ENCODE measurements around the gene CNTRL.
"Not testable (repeated sequence)": the region's sequence is repeated elsewhere in the genome, so short reads cannot be mapped to it uniquely, and the experiment has no call there.

Gene CNTRL

DNA sequence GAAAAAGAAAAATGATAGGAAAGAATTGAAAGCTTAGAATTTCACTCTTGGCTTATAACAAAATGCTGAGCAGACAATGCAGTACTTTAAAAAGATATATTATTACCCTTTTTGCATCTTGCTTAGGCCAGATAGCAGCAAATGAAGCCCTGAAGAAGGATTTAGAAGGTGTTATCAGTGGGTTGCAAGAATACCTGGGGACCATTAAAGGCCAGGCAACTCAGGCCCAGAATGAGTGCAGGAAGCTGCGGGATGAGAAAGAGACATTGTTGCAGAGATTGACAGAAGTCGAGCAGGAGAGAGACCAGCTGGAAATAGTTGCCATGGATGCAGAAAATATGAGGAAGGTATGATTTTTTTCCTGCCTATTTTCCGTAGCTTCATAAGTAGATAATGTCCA is 50.8 kb downstream of the CNTRL start:
- DNase-seq (ENCODE audit: low read depth in 2 of 2): no peak

DNA sequence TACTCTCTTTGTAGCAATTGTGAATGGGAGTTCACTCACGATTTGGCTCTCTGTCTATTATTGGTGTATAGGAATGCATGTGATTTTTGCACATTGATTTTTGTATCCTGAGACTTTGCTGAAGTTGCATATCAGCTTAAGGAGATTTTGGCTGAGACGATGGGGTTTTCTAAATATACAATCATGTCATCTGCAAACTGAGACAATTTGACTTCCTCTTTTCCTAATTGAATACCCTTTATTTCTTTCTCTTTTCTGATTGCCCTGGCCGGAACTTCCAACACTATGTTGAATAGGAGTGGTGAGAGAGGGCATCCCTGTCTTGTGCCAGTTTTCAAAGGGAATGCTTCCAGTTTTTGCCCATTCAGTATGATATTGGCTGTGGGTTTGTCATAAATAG is 54.6 kb downstream of the CNTRL start:
- not testable (repeated sequence) for DNase-seq (ENCODE audit: low read depth in 2 of 2)

DNA sequence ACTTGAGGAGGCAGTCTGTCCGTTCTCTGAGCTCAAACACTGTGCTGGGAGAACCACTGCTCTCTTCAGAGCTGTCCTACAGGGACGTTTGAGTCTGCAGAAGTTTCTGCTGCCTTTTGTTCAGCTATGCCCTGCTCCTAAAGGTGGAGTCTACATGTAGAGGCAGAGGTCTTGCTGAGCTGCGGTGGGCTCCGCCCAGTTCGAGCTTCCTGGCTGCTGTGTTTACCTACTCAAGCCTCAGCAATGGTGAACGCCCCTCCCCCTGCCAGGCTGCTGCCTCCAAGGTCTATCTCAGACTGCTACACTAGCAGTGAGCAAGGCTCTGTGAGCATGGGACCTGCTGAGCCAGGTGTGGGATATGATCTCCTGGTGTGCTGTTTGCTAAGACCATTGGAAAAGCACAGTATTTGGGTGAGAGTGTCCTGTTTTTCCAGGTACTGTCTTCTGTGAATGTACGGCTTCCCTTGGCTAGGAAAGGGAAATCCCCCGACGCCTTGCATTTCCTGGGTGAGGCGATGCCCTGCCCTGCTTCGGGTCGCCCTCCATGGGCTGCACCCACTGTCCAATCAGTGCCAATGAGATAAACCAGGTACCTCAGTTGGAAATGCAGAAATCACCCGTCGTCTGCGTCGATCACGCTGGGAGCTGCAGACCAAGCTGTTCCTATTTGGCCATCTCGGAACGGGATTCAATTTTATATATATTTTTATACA is 58.5 kb downstream of the CNTRL start:
- DNase-seq (ENCODE audit: low read depth in 2 of 2): peak; percentile 38 to 47

DNA sequence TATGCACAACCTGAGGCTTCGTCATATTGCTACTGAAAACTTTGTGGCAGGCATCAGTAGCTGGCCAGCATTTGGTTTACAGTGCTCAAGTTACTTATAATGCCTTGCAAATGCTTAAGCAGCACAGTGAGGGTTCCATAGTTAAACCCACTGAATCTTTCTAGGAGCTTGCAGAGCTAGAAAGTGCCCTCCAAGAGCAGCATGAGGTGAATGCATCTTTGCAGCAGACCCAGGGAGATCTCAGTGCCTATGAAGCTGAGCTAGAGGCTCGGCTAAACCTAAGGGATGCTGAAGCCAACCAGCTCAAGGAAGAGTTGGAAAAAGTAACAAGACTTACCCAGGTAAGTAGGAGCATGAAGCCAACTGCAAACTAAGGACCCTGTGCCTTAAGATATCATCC is 60.9 kb downstream of the CNTRL start:
- no peak for DNase-seq (ENCODE audit: low read depth in 2 of 2)

DNA sequence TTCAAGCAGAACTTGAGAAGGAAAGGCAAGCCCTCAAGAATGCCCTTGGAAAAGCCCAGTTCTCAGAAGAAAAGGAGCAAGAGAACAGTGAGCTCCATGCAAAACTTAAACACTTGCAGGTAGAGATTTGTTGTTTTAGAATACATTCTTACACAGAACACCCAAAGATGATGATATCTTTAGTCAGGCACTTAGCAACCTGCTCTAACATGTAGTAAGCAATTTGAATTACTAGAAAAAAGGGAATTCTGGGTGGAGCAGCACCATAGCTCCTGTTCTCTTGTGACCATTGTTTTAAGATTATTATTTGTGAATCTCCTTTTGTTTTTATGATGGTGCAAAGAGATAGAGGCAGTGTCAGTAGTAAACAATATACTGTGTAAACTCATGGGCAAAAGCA is 63.8 kb downstream of the CNTRL start:
- no peak for DNase-seq (ENCODE audit: low read depth in 2 of 2)

DNA sequence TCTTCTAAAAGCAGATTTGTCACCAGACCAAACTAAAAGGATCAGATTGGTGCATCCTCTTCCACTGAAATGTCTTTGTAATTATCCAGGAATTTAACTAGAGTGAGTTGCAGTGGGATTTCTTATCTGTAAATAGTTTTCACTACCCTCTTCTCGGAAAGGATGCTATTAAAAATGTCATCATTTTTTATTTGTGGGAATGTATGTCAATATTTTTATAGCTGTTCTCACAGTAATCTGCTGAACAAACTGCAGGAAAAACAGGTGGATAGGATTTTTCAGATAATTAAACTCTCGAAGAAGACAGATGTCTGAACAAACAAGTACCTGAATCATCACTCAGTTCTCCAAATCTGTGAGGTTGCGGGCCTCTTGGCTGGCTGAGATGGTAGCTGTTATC is 64.2 kb downstream of the CNTRL start:
- DNase-seq (ENCODE audit: low read depth in 2 of 2): no peak

DNA sequence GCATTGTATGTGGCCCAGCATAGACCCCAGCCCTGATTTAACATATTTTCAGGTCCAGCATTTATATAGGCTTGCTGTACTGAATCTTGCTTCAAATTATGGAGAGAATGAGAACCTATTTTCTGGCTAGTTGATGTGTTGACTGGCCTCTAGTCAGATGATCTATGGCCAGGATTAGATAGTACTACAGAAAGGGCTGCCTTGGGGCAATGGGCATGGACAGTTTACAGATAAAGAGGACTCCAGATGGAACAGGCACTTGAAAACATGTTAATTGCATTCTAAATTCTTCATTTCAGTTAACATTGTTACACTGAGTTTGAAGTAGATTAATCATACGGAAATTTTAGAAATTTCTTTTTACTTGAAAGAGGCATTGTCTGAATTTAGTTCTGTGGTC is 65.4 kb downstream of the CNTRL start:
- DNase-seq (ENCODE audit: low read depth in 2 of 2): no peak

DNA sequence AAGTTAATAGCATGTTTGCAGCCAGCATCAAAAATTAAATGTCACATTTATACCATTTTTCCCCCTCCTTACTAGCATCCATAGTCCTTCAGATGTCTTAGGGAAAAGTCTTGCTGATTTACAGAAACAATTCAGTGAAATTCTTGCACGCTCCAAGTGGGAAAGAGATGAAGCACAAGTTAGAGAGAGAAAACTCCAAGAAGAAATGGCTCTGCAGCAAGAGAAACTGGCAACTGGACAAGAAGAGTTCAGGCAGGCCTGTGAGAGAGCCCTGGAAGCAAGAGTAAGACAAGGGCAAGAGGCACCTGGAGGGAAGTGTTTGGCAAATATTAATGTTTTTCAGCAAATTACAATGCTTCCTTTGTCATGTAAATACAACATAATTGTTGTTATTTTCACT is 66.6 kb downstream of the CNTRL start:
- no peak for DNase-seq (ENCODE audit: low read depth in 2 of 2)

DNA sequence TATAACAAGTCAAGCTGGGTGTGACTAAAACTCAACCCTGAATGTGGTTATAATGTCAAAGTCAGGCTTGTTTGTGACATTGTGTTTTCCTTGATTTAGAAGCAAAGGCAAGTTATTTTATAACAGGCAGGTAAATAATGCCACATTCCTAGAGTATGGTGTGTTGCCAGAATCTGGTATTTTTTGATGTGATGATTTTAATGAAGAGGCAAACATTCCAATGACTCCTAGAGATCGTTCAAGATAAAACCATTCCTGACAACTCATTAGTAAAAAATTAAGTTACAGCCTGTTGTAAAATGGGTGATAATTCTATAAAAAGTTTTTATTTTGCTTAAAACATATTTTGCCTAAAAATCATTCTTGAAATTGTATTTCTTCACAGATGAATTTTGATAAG is 67.0 kb downstream of the CNTRL start:
- DNase-seq (ENCODE audit: low read depth in 2 of 2): no peak

DNA sequence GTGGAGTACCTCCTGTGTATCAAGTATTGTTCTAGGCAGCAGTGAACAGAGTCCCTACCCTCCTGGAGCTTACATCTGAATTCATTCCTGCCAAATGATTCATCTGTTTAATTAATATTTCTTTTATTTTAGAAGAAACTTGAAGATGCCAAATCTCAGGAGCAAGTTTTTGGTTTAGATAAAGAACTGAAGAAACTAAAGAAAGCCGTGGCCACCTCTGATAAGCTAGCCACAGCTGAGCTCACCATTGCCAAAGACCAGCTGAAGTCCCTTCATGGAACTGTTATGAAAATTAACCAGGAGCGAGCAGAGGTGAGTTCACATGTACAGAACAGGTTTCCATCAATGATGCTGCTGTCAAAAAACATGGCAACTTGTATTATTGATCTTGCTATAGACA is 69.0 kb downstream of the CNTRL start:
- DNase-seq (ENCODE audit: low read depth in 2 of 2): no peak

DNA sequence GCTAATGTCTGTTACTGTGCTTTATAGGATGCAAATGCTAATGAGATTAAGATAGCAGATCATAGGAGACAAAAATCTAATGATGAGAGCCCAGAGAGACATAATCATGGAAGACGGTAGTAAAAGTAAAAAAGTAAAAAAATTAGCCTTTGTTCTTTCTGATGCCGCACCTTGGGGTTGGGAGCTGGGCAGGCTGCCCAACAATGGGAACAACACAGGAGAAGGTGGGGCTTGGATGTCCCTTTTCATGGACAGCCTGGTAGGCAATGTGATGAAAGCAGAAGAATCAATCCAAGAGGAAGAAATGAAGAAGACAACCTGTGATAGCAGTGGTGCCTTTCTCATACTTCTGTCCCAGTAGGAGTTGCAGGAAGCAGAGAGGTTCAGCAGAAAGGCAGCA is 69.7 kb downstream of the CNTRL start:
- no peak for DNase-seq (ENCODE audit: low read depth in 2 of 2)

DNA sequence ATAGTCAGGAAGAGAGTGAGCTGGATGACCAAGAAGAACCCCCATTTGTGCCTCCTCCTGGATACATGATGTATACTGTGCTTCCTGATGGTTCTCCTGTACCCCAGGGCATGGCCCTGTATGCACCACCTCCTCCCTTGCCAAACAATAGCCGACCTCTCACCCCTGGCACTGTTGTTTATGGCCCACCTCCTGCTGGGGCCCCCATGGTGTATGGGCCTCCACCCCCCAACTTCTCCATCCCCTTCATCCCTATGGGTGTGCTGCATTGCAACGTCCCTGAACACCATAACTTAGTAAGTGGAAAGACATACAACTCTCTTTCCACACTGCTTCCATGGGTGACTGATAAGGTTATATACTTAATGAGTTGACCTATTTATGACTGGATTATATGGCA is 75.4 kb downstream of the CNTRL start:
- no peak for DNase-seq (ENCODE audit: low read depth in 2 of 2)

DNA sequence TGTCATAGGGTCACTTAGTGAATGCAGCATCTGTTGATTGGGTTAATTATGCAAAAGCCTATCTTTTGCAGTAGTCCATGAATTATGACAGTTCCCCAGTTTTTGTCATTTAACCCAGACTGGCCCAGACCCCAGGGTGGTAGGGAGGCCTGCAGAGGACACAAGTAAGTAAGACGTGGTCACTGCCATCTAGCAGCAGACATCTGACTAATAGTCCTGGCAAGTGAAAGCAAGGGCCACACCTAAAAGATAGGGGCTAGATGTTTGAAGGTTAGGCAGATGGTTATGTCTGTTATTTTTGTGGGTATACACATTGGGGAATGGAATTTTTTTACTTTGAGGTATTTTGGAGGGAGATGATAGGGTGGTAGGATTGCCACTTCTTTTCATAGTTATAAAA is 78.9 kb downstream of the CNTRL start:
- DNase-seq (ENCODE audit: low read depth in 2 of 2): no peak

DNA sequence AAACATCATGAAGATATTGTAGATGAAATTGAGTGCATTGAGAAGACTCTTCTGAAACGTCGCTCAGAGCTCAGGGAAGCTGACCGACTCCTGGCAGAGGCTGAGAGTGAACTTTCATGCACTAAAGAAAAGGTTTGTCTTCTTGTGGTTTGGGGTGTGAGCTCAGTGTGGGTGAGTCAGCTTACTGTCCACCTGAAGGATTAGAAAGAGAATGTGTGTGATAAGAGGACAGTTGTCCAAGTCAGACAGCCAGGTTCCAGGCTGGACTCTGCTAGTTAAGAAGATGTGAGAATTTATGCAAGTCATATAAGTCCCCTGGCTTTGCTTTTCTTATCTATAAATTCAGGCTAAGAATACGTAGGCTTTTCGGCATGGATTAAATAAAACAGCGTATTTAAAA is 80.0 kb downstream of the CNTRL start:
- no peak for DNase-seq (ENCODE audit: low read depth in 2 of 2)

DNA sequence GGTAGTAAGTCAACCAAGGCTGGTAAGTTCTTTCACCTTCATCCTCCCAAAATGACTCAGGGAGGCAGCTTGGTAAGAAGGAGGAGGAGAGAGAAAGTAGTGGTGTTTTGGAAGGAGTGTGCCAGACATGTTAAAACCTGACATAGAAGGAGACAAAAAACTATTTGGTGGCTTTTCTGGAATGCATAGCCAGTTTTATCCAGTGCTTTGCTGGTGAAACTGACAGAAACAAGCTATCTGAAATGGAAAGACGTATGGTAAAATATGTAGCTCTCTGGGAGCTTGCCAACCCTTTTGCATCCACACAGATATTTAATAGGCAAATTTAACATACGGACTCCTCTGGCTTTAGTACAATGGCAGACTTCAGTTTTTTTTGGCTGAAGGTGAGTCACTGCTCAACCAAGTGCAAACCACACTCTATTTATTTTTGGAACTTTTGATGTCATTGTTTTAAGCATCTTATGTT is 81.5 kb downstream of the CNTRL start:
- DNase-seq (ENCODE audit: low read depth in 2 of 2): no peak

DNA sequence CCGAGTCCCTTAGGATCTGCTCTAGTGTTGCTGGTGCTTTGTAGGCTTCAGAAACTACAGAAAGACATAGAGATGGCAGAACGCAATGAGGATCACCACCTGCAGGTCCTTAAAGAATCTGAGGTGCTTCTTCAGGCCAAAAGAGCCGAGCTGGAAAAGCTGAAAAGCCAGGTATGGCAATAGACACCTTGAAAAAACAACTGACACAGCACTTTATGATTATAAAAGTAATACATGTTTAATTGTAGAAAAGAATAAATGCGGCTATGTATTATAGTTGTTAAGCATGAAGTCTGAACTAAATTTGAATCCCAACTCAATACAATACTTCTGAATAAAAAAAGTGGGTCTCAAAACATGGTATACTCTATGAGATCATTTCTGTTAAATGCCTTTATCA is 83.2 kb downstream of the CNTRL start:
- no peak for DNase-seq (ENCODE audit: low read depth in 2 of 2)

DNA sequence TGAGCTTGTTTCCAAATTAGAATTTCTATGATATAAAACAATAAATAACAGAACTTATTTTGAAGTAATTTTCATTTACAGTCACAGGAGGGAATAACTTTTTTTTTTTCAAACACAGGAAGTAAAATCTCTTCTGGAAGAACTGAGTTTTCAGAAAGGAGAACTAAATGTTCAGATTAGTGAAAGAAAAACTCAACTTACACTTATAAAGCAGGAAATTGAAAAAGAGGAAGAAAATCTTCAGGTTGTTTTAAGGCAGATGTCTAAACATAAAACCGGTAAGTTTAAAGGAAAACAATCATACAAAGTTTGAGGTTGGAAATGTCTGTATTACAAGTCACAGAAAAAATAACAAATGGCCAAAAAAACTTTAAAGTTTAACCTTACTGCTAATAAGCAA is 85.3 kb downstream of the CNTRL start:
- DNase-seq (ENCODE audit: low read depth in 2 of 2): no peak

DNA sequence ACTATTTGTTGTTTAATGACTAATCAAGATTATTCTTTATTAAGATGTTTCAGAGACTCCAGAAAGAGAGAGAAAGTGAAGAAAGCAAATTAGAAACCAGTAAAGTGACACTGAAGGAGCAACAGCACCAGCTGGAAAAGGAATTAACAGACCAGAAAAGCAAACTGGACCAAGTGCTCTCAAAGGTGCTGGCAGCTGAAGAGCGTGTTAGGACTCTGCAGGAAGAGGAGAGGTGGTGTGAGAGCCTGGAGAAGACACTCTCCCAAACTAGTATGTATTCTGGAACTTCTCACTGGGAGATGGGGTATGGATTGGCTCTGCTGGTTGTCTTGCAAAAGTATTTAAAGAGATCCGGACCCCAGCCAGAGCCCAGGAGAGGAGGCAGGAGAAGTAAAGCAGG is 93.3 kb downstream of the CNTRL start:
- DNase-seq (ENCODE audit: low read depth in 2 of 2): no peak

DNA sequence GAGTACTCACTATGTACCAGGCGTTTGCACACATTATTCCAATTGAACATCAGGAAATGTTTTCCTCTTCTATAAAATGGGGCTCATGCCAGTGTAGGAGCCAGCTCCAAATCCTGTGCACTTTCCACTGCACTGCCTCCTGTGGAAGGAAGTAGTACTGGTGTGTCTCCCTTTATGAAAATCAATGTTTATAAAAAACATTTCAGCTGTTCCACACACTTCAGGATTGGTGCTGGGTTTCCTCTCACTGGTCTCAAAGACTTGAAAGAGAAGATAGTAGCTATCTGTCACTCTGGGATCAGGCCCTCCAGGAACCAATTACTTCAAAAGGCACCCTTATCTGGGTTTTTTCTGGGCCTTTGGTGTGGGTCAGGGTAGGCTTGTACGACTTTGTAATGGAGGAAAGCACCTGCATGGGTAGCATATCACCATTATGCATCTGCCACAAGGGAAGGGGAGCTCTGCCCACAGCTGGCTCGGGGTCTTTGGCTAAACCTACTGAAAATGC is 94.4 kb downstream of the CNTRL start:
- no peak for DNase-seq (ENCODE audit: low read depth in 2 of 2)

DNA sequence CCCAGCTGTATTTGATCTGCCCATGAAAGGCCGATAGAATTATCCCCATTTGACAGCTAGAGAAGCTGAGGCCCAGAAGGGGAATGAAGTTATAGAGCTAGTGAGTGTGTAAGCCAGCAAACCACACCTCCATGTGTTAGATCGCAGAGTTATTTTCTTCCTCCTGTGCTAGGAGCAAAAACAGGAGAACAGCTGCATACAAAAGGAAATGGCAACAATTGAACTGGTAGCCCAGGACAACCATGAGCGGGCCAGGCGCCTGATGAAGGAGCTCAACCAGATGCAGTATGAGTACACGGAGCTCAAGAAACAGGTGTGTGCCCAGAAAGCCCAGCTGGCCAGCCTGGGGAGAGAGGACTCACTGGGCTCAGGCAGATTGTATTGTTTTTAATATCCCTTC is 96.5 kb downstream of the CNTRL start:
- DNase-seq (ENCODE audit: low read depth in 2 of 2): no peak

DNA sequence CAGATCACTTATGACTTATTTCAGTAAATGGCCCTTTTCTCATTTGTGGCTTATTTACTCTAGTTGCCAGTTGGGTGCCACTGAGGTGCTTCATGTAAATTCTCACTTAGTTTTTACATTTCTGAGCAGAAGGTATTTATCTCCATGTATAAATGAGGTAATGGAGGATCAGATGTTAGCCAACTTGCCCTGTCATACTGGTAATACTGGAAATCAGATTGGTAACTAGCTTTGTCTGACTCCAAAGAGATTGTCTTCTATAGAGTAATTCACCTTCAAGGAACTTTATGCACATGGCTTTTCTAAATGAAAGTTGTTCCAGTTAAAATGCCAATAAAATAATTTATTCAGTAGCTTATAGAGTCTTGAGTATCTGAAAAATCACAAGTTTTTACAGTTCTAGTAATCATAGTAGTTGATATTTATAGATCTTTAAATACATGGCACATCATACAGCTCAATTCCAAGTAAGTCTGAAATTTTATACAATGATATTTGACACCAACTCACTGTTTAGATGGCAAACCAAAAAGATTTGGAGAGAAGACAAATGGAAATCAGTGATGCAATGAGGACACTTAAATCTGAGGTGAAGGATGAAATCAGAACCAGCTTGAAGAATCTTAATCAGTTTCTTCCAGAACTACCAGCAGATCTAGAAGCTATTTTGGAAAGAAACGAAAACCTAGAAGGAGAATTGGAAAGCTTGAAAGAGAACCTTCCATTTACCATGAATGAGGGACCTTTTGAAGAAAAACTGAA is 98.2 kb downstream of the CNTRL start:
- DNase-seq (ENCODE audit: low read depth in 2 of 2): no peak

DNA sequence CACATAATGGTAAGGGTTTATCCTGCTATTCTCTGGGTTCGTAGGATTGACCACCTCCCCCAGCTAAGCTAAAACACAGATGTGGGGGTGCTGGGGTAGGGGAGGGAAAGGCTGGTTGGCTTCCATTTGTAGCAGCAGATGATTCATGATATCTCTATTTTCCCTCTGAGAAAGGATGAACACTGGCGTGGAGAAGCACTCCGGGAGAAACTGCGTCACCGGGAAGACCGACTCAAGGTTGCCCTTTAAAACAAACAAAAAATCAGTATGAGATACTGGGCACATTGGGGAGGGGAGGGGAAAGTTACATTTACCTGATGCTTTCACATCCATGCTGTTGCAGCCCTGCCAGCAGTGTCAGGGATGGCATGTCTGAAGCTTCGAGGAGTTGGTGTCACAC is 98.7 kb downstream of the CNTRL start:
- no peak for DNase-seq (ENCODE audit: low read depth in 2 of 2)

DNA sequence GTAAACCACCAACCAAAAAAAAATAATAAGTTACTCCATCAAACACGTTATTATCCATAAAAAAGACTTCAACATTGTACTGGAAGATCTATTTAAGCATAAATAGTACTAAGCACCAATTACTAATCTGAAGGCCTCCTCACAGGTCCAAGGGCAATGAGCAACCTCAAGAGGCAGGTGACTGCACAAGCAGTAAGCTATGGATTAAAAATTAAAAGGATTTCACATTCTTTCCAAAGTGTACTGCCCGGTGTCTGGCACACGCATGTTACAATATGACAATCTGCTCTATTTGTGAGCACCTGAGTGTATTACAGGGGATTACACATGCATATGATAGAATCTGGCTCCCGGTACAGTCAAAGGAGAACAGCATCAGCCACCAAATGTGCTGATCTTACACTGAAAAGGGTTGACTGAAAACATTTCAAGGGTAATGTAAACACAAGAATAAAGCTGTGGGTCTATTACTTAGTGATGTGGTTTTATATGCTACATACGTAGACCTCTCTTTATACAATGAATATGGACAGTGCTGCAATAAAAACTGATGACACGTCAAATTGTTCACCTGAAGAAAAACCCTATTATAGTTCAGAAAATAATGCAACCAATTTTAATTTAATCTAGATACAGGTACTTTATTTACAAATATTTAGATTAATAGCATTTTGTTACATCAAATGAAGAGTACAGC is 104.1 kb downstream of the CNTRL start:
- DNase-seq (ENCODE audit: low read depth in 2 of 2): no peak
